Esophagus squamous epithelium (tissue), 5 donors: ENCODE data around the gene AFDN. TPM values are rescaled to one million over a fixed set of nuclear protein-coding genes. Genes with fewer than 3 reads are reported as not detected.

ENCODE experiments used
- DNase-seq: peaks from one replicate; lab custom pipeline; 2025; lab: John Stamatoyannopoulos, UW
- H3K27ac ChIP-seq, 4 donors: fragments of 200-600 bp; sonication (generic); one replicate each; pipeline ENCODE4 v1.5.1; 2016 to 2019; ENCODE audit warnings: mild to moderate bottlenecking in 1 of 4
- H3K27me3 ChIP-seq, 4 donors: fragments of 200-600 bp; sonication (generic); 1 replicate in 3 of 4; 2 replicates in 1 of 4; pipeline versions ENCODE4 v1.5.1 to v1.6.0; 2017 to 2021; ENCODE audit warnings: antibody characterized with exemption in 1 of 4
- H3K36me3 ChIP-seq, 3 donors: fragments of 200-600 bp; sonication (generic); one replicate each; pipeline ENCODE4 v1.5.1; 2016 to 2019
- H3K4me1 ChIP-seq, 3 donors: fragments of 200-600 bp; sonication (generic); one replicate each; pipeline ENCODE4 v1.5.1; 2017 to 2019
- H3K4me3 ChIP-seq, 4 donors: fragments of 200-600 bp; sonication (generic); 1 replicate in 3 of 4; 2 replicates in 1 of 4; pipeline ENCODE4 v1.5.1; 2016 to 2019; ENCODE audit warnings: mild to moderate bottlenecking in 2 of 4, moderate library complexity in 1 of 4
- H3K9me3 ChIP-seq, 3 donors: fragments of 200-600 bp; sonication (generic); one replicate each; pipeline ENCODE4 v1.5.1; 2016 to 2019
- CTCF ChIP-seq, 6 experiments: fragments of 450-650 bp in 4 of 6; fragments of 200-600 bp in 2 of 6; sonication (generic) in 2 of 6; IDR thresholded peaks; one replicate each; pipeline ENCODE4 v1.5.1; 2016 to 2019; ENCODE audit warnings: antibody characterized with exemption in 6 of 6, mild to moderate bottlenecking in 4 of 6, moderate library complexity in 4 of 6
- POLR2A ChIP-seq, 4 donors: fragments of 450-650 bp; IDR thresholded peaks; one replicate each; pipeline ENCODE4 v1.6.1; 2017; ENCODE audit warnings: antibody characterized with exemption in 4 of 4, mild to moderate bottlenecking in 4 of 4, moderate library complexity in 3 of 4
- WGBS, 2 donors: methylation state at CpG; one replicate each; pipeline ENCODE4 v1.1.5; 2018; 5-methylcytosine and 5-hydroxymethylcytosine counted together
- intact Hi-C: fragments of 100-400 bp; cut with DNase I; formaldehyde crosslinking; loops from one replicate; pipeline ENCODE4 v1.15.0; 2022
- total RNA-seq, 4 donors: library from RNA; depleted of rRNA; stranded (reverse); fragments of >200 nt; gene quantifications; one replicate each; pipeline ENCODE4 v1.1.0, GENCODE V29; 2016
- donor health status: DM: yes; HTN: yes; CAD: no.

Gene AFDN
- total RNA-seq, 4 donors from 2014 or later: 93.8 to 250 (median 204) TPM

GRCh38 chr6:167919349-167919748, 92.6 kb downstream of the AFDN start:
- Histone ChIP-seq H3K36me3 (peaks cover 0 to 98% (median 24%) of the 10 kb centered on the region in 3 donors), H3K9me3 (no peaks in the 10 kb centered on the region), H3K27me3 (no peaks in the 10 kb centered on the region), H3K27ac (no peak overlapping the region), H3K4me1 (no peaks in the 10 kb centered on the region), H3K4me3 (no peak overlapping the region)
- DNase-seq: no peak
- TF ChIP-seq POLR2A (IDR thresholded peaks at IDR 0.05) (no peak), CTCF (IDR thresholded peaks at IDR 0.05) (no peak)
- intact Hi-C loops: no loop called here
- WGBS, 2 donors: 85% methylated on average over 2 to 3 of the region's 3 CpGs

- Histone ChIP-seq H3K9me3 (no peaks in the 10 kb centered on the region), H3K27ac (no peak overlapping the region), H3K36me3 (peaks cover 0 to 98% (median 16%) of the 10 kb centered on the region in 3 donors), H3K4me1 (no peaks in the 10 kb centered on the region), H3K4me3 (no peak overlapping the region), H3K27me3 (no peaks in the 10 kb centered on the region)
- DNase-seq: no peak
- TF ChIP-seq POLR2A (IDR thresholded peaks at IDR 0.05) (no peak), CTCF (IDR thresholded peaks at IDR 0.05) (no peak)
- intact Hi-C loops: no loop called here
- WGBS, 2 donors: 91 to 92% methylated on average over 8 of the region's 8 CpGs
These were observed 93.5 kb downstream of the AFDN start for GRCh38 chr6:167920165-167920564.

- TF ChIP-seq POLR2A (IDR thresholded peaks at IDR 0.05) (no peak), CTCF (IDR thresholded peaks at IDR 0.05) (no peak)
- intact Hi-C loops: no loop called here
- no peak for DNase-seq
These were observed 95.1 kb downstream of the AFDN start for GRCh38 chr6:167921831-167922230.

GRCh38 chr6:167925026-167925425, 98.3 kb downstream of the AFDN start:
- peaks cover 0 to 98% (median 4%) of the 10 kb centered on the region in 3 donors for H3K36me3 ChIP-seq
- no peak for DNase-seq
- H3K4me3 ChIP-seq: no peak overlapping the region
- no peak for TF ChIP-seq CTCF (IDR thresholded peaks at IDR 0.05)
- H3K4me1 ChIP-seq: no peaks in the 10 kb centered on the region
- intact Hi-C loops: no loop called here
- no peak overlapping the region for H3K27ac ChIP-seq
- no peaks in the 10 kb centered on the region for H3K9me3 ChIP-seq
- no peaks in the 10 kb centered on the region for H3K27me3 ChIP-seq
- WGBS, 2 donors: 84 to 90% methylated on average over 7 of the region's 7 CpGs

More at GRCh38 chr6:167921831-167922230, 95.1 kb downstream of the AFDN start:
- Histone ChIP-seq H3K36me3 (peaks cover 0 to 98% (median 10%) of the 10 kb centered on the region in 3 donors), H3K27ac (no peak overlapping the region), H3K4me3 (no peak overlapping the region), H3K27me3 (no peaks in the 10 kb centered on the region), H3K9me3 (no peaks in the 10 kb centered on the region), H3K4me1 (no peaks in the 10 kb centered on the region)
- 88 to 89% methylated on average over 6 of the region's 6 CpGs for WGBS, 2 donors

- H3K36me3 ChIP-seq: peaks cover 0 to 99% (median 4%) of the 10 kb centered on the region in 3 donors
- no peak for DNase-seq
- no peaks in the 10 kb centered on the region for H3K4me1 ChIP-seq
- 92 to 94% methylated on average over 6 of the region's 6 CpGs for WGBS, 2 donors
- no peak for TF ChIP-seq CTCF (IDR thresholded peaks at IDR 0.05)
- TF ChIP-seq POLR2A (IDR thresholded peaks at IDR 0.05): no peak
- no peaks in the 10 kb centered on the region for H3K27me3 ChIP-seq
- no peak overlapping the region for H3K4me3 ChIP-seq
- no peak overlapping the region for H3K27ac ChIP-seq
- intact Hi-C loops: no loop called here
- no peaks in the 10 kb centered on the region for H3K9me3 ChIP-seq
These were observed 100.5 kb downstream of the AFDN start for GRCh38 chr6:167927246-167927645.
